ENCODE data around the gene RASSF5. TPM values are rescaled to one million over a fixed set of nuclear protein-coding genes. Genes with fewer than 3 reads are reported as not detected.
A peak's percentile ranks its signal among the peaks of the same experiment; 100 is the strongest.

The RASSF5 gene
- total RNA-seq, 1 experiment from 2014 or later = 1.3 TPM

DNA sequence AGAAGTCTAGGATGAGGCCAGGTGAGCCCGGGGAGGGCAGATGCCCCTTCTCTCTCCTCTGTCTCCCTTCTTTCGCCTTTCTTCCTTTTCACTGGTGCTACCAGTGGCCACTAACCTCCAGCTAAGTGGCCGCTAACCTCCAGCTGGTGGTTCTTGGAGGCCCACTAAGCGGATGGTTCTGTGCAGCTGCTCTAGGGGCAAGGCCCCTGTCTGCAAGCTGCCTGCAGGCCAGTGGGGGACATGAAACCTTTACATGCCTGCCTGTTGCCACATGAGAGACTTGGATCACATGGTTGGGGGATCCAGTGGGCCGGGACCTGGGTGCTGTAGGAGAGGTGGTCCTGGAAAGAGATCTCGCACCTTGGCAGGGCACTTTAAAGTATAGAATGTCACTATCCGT, 19.4 kb upstream of the RASSF5 start:
- no peaks in the 10 kb centered on the region for H3K36me3 ChIP-seq
- H3K9me3 ChIP-seq = no peaks in the 10 kb centered on the region
- H3K27me3 ChIP-seq = no peaks in the 10 kb centered on the region
- no peak overlapping the region for H3K4me3 ChIP-seq
- no peak for DNase-seq

DNA sequence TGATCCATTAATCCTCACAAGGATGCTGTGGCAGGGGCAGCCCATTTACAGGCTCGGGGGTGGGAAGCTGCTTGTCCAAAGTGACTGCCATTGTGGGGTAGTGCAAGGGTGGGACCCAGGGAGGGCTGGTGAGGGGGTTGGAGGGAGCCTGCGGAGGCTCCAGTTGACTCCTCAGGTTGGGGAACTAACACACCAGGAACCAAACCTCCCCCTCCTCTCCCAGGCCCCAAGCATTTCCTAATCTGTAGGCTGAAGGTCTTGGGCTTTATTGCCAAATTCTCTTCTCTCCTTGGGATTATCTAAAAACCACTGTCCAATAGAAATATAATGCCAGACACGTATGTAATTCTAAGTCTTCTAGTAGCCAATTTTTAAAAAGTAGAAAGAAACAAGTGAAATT, 18.9 kb upstream of the RASSF5 start:
- Histone ChIP-seq H3K27me3 (no peaks in the 10 kb centered on the region), H3K36me3 (no peaks in the 10 kb centered on the region), H3K4me3 (no peak overlapping the region), H3K9me3 (no peaks in the 10 kb centered on the region)
- DNase-seq = no peak

DNA sequence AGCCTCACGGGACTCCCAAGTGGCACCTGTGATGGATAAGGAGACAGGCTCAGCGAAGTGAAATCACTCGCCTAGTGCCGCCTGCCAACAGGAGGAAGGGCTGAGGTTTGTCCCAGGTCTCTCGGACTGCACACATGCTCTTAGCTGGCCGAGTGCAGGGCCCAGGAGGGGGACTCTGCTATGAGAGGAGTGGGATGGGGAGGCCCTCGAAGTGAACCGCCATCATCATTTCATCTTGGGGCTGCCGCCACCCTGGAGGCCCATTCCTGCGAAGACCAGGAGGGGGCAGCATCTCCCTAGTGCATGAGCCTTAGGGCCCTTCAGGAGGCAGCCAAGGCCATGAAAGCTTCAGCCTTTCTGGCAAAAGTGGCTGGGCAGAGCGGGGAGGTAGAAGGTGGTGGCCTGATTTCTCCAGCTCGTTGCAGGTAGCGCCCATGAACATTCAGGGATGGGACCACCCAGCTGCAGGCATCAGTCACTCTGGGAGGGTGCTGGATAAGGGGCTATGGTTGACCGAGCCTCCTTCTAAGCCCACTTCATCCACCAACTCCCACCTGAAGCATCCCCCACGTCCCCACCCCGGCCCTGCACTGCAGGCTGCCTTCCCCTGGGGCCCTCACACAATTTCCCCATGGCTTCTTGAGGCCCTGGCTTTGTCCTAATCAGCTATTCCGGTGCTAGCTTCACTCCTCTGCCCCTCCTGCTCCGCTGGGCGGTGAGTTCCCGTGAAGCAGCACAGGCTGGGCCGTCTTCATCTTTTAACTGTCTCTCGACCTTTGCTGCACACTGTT, 17.2 kb upstream of the RASSF5 start:
- peak; percentile 68 for DNase-seq

DNA sequence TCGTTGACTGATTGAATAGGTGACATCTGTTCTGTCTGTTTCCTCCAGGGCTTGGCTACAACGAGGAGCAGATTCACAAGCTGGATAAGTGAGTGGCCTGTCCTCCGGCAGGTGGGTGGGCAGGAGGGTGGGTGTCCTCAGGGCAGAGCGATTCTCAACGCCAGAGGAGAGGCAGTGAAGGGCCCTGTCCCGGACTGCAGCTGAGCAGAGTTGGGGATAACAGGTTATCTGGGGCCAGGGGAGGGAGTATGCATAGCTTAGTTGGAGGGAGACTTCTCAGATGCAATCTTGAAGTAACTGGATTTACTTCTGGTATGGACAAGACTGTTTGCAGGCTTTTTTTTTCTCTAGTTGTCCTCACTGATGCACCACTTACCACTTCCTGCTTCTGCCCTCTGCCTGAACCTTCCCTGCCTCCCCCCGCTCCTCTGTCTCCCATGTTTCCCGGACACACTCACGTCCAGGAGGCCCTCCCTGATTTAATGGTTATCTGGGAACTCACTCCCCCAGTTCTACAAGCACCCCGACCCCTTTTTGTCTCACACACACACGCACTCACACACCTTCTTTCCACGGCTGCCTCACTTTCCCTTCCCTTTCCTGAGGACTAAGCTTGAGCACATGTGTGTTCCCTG, 16.4 kb upstream of the RASSF5 start:
- Histone ChIP-seq H3K9me3 (no peaks in the 10 kb centered on the region), H3K4me3 (no peak overlapping the region), H3K36me3 (no peaks in the 10 kb centered on the region), H3K27me3 (no peaks in the 10 kb centered on the region)
- DNase-seq = no peak

More for the DNA sequence above, 17.2 kb upstream of the RASSF5 start:
- Histone ChIP-seq H3K36me3 (no peaks in the 10 kb centered on the region), H3K27me3 (no peaks in the 10 kb centered on the region), H3K4me3 (no peak overlapping the region), H3K9me3 (no peaks in the 10 kb centered on the region)

DNA sequence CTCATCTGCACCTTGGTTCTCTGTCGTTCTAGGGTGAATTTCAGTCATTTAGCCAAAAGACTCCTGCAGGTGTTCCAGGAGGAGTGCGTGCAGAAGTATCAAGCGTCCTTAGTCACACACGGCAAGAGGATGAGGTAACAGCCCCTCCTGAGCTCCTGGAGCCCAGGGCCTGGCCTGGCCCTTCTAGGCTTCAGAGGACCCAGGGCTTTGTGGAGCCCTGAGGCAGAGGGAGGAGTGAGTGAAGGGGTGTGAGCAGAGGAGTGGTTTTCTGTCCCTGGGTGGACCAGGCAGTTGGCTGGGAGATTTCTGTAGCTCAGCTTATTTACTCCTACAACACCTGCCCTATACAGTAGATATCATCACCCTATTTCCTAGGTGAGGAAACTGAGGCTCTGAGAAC, 15.7 kb upstream of the RASSF5 start:
- no peaks in the 10 kb centered on the region for H3K27me3 ChIP-seq
- H3K9me3 ChIP-seq = no peaks in the 10 kb centered on the region
- no peak overlapping the region for H3K4me3 ChIP-seq
- DNase-seq = no peak
- no peaks in the 10 kb centered on the region for H3K36me3 ChIP-seq

DNA sequence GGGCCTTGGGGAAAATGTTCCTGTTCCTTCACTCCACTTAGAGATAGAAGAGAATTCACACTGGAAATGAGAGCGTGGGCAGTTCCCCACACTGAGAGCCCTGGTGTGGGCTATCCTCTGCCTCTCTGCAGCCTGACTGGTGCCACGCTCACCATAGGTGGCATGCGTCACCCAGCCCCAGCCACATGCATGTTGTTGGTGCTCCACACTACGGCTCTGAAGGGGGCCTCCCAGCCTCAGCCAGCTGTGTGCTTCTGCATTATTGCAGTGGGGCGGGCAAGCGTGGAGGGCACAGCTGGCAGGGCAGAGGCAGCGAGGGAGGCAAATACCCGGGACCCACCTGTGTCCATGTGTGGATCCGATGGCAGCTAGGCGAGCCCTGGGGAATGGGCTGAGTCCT, 14.7 kb upstream of the RASSF5 start:
- Histone ChIP-seq H3K27me3 (no peaks in the 10 kb centered on the region), H3K36me3 (no peaks in the 10 kb centered on the region), H3K4me3 (no peak overlapping the region), H3K9me3 (no peaks in the 10 kb centered on the region)
- DNase-seq = no peak

DNA sequence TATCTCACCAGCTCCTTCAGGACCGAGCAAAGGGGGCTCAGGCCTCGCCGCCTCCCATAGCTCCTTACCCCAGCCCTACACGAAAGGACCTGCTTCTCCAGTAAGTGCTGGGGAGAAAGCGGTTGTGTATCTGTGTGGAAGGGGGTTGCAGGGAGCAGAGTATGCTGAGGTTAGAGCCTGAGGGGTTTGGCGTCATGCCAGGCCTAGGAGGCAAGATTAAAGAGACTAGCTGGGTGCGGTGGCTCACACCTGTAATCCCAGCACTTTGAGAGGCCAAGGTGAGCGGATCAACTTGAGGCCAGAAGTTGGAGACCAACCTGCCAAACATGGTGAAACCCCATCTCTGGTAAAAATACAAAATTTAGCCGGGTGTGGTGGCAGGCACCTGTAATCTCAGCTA, 14.1 kb upstream of the RASSF5 start:
- Histone ChIP-seq H3K9me3 (no peaks in the 10 kb centered on the region), H3K27me3 (no peaks in the 10 kb centered on the region), H3K4me3 (no peak overlapping the region), H3K36me3 (no peaks in the 10 kb centered on the region)
- no peak for DNase-seq

DNA sequence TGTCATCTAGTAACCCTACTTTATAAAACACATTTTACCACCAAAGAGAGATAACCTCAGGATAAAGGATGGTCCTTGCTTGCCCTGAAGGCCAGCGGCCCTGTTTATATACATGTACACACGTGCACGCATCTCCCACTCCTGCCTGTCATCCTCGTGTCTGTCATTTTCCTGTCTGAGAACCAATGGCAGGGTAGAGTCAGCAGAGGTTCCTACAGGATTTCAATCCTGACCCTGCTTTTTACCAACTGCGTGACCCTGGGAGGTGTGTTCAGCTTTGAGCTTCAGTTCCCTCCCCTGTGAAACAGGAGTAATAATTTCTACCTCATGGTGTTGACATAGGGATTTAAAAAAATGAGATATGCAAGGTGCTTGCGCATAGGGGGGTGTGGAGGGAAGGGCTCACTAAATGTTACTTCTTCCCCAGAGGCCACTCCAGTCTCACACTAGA, 12.3 kb upstream of the RASSF5 start:
- no peaks in the 10 kb centered on the region for H3K27me3 ChIP-seq
- no peaks in the 10 kb centered on the region for H3K36me3 ChIP-seq
- no peaks in the 10 kb centered on the region for H3K9me3 ChIP-seq
- no peak for DNase-seq
- no peak overlapping the region for H3K4me3 ChIP-seq

DNA sequence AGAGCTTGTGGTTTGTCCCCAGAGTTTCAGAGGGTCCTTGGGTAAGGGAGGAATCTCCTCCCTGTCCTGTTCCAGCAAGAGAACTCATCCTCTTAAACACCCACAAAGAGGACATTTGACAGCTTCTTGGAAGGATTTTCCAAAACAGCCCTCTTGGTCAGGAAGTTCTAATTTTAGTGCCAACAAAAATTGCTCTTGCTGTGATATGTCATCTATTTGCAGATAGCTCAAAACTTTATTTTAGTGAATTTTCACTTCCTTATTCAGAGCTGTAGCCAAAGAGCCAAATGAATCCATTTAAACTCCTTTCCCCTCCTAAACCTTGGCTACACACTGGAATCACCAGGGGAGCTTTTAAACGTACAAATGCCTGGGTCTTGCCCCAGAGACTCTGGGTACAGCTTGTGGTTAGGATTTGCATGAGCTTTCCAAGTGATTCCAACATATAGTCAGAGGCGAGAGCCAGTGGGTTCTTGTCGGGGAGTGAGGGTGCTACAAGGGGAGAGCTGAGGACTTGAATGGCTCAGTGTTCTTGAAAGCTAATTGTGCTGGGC, 11.8 kb upstream of the RASSF5 start:
- no peaks in the 10 kb centered on the region for H3K36me3 ChIP-seq
- no peak overlapping the region for H3K4me3 ChIP-seq
- no peaks in the 10 kb centered on the region for H3K27me3 ChIP-seq
- DNase-seq = peak; percentile 46
- H3K9me3 ChIP-seq = no peaks in the 10 kb centered on the region

DNA sequence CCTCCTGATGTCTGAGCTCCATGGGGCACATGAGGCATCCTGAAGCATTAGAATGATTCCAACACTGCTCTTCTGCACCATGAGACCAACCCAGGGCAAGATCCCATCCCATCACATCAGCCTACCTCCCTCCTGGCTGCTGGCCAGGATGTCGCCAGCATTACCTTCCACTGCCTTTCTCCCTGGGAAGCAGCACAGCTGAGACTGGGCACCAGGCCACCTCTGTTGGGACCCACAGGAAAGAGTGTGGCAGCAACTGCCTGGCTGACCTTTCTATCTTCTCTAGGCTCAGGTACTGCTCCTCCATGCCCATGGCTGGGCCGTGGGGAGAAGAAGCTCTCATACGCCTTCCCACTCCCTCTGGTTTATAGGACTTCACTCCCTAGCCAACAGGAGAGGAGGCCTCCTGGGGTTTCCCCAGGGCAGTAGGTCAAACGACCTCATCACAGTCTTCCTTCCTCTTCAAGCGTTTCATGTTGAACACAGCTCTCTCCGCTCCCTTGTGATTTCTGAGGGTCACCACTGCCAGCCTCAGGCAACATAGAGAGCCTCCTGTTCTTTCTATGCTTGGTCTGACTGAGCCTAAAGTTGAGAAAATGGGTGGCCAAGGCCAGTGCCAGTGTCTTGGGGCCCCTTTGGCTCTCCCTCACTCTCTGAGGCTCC, 11.1 kb upstream of the RASSF5 start:
- H3K27me3 ChIP-seq = no peaks in the 10 kb centered on the region
- DNase-seq = peak; percentile 31

DNA sequence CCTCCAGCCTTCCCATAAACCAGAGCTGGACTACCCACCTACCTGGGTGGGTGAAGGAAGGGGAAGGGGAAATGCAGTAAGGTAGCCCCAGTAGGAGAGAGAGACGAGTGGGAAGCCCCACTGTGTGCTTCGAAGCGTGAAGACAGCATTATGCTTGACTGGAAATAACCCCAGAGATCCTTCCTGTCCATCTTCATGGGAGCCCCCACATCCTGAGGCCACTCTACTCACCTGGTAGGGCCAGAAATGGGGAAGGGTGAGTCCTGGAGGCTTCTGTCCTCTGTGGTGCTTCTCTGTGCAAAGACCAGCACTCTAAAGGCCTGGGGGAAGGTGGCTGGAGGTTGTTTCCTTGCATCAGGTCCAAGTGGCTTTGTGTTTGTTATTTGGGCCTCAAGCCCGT, 10.0 kb upstream of the RASSF5 start:
- H3K4me3 ChIP-seq = no peak overlapping the region
- no peaks in the 10 kb centered on the region for H3K9me3 ChIP-seq
- no peak for DNase-seq
- H3K36me3 ChIP-seq = no peaks in the 10 kb centered on the region
- H3K27me3 ChIP-seq = no peaks in the 10 kb centered on the region

More for the DNA sequence above, 11.1 kb upstream of the RASSF5 start:
- Histone ChIP-seq H3K4me3 (no peak overlapping the region), H3K9me3 (no peaks in the 10 kb centered on the region), H3K36me3 (no peaks in the 10 kb centered on the region)

DNA sequence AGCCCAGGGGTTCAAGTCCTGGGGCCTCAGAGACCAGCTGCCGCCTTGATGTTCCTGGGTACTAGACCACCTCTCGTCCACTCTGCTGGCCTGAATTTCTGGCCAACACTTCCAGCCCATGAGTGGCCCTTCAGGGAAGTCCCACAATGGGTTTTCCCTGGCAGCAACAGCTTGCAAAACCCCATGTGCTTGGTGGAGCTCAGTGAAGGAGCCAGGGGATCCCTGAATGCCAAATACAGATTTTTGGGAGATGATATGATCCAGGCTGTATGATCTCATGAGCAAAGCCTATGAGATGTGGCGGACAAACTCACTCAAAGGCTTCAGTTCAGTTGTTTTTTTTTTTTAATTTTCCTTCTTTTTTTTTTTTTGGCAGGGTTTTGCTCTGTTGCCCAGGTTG, 9.6 kb upstream of the RASSF5 start:
- H3K4me3 ChIP-seq = no peak overlapping the region
- DNase-seq = peak; percentile 63
- H3K27me3 ChIP-seq = no peaks in the 10 kb centered on the region
- H3K9me3 ChIP-seq = no peaks in the 10 kb centered on the region
- H3K36me3 ChIP-seq = no peaks in the 10 kb centered on the region

DNA sequence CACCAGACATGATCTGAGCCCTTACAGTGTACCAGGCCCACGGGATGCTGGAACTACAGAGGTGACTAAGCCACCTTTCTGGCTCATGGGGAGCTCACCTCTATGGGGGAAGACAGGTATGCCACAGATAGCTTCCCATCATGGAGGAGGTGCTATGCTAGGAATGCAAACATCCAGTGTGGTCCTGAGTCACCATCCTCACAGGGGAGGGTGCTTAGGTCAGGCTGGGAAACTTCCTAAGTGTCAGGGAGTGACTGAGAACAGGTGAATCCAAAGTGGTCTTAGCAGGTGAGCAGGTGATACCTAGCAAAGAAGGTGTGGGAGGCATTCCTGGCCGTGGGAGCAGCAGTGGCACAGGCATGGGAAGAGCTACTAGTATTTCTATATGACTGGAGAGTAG, 8.6 kb upstream of the RASSF5 start:
- no peak for DNase-seq
- Histone ChIP-seq H3K27me3 (no peaks in the 10 kb centered on the region), H3K36me3 (no peaks in the 10 kb centered on the region), H3K9me3 (no peaks in the 10 kb centered on the region), H3K4me3 (no peak overlapping the region)

DNA sequence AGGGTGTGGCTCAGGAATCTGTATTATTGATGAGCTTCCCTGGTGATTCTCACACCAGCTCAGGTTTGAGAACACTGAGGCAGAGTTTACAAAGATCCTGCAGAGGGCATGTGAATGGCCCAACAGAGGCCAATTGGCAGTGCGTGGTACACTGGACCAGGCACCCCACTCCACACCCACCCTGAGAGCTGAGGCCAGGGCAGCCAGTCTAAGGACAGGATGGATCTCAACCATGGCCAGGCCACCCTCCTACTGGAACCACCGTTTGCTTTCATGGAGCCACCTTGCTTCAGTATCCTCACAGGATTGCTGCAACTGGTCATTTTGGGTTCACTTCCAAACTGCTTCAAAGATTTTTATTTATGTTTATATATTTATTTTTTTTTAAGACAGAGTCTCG, 7.3 kb upstream of the RASSF5 start:
- no peak for DNase-seq
- H3K9me3 ChIP-seq = no peaks in the 10 kb centered on the region
- no peaks in the 10 kb centered on the region for H3K27me3 ChIP-seq
- no peak overlapping the region for H3K4me3 ChIP-seq
- no peaks in the 10 kb centered on the region for H3K36me3 ChIP-seq

DNA sequence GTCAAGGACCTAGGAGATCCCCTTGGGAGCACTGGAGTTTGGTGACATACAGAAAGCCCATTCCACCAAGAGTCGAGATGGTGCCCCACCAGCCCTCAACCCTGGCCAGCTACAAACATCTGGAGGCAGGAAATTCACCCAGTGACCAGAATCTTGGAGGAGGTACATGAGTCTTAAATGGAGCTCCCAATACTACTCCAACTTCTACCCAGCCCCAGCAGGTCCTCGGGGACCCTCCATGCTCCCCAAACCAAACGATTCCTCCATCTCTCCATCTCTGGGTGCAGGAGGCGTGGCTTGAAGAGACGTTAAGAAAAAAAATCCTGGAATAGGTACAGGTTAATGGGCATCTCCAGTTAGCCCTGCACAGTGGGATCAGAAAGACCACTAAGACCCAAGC, 5.5 kb upstream of the RASSF5 start:
- DNase-seq = no peak
- Histone ChIP-seq H3K4me3 (no peak overlapping the region), H3K36me3 (no peaks in the 10 kb centered on the region; the same call in 1 of the 2 replicates), H3K27me3 (no peaks in the 10 kb centered on the region), H3K9me3 (no peaks in the 10 kb centered on the region)

DNA sequence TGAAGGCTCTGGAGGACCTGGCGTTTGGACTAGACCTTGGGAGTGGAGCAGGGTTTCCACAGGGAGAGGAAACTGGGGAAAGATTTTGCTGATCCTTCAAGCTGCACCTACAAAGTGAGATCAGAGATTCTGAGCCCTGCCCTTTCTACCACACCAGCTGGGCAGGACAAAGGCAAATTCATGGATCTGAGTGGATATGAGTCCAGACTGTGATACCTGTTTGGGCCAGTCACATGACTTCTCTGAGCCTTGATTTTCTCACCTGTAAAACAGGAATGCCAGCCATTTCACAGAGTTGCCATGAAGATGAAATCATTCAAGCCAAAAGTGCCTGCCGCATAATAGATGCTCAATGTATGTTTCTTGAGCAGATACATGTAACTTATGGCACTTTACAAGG, 4.9 kb upstream of the RASSF5 start:
- Histone ChIP-seq H3K4me3 (no peak overlapping the region), H3K9me3 (no peaks in the 10 kb centered on the region), H3K27me3 (no peaks in the 10 kb centered on the region), H3K36me3 (no peaks in the 10 kb centered on the region; the same call in 1 of the 2 replicates)
- DNase-seq = no peak

DNA sequence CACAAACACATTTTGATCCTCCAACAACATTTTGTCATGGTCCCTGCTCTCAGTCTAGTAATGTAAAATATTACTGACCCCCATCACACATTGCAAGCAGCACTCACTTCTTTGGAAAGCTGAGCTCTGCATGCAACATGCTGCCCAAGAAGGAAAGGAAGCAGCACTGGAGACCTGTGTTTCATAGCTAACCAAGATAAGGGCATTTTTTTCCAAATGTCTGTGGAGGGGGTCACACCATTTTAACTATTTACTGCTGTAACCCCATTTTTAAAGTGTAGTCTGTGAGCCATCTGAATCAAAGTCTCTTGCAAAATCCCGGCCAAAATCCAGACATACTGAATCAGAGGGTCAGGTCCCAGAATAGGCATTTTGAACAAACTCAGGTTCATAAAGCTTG, 4.5 kb upstream of the RASSF5 start:
- no peaks in the 10 kb centered on the region for H3K27me3 ChIP-seq
- DNase-seq = no peak
- no peak overlapping the region for H3K4me3 ChIP-seq
- no peaks in the 10 kb centered on the region for H3K9me3 ChIP-seq
- H3K36me3 ChIP-seq = no peaks in the 10 kb centered on the region; the same call in 1 of the 2 replicates

All from MG63 (cell line).